GM12892 (cell line): ENCODE results near the gene RASA2.

Source experiments
- POLR2A ChIP-seq: IDR thresholded peaks from 2 replicates; pipeline ENCODE4 v1.6.1; 2011; ENCODE audit warnings: low read depth, low read length, control low read depth
- POLR2AphosphoS5 ChIP-seq: IDR thresholded peaks from 2 replicates; pipeline ENCODE4 v1.6.1; 2011; ENCODE audit warnings: low read depth, low read length, control low read depth
- TAF1 ChIP-seq: IDR thresholded peaks from 2 replicates; pipeline ENCODE4 v1.6.1; 2011; ENCODE audit warnings: low read depth, mild to moderate bottlenecking, control low read depth, low read length, borderline replicate concordance

DNA sequence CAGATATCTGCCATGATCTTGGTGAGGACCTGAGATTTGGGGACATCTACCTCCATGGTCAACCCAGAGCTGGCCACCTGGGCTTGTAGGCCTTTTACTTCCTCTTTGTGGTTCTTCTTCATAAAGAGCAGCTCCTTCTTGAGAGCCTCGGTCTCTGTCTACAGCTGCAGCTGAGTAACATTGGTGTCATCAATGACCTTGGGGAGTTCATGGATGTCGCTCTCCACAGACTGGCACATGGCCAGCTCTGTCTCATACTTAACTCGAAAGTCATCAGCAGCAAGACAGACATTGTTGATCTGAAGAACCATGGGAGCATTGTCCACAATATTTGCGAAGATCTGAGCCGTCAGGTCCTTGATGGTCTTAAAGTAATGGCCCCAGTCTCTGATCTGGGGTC is 15.7 kb upstream of the RASA2 start:
- no peak for TF ChIP-seq POLR2AphosphoS5
- TF ChIP-seq TAF1 = no peak
- no peak for TF ChIP-seq POLR2A
